Fibroblast of peridontal ligament (primary cell): ENCODE data around the gene EGFR.

Source experiments
- DNase-seq: peaks from one replicate; pipeline ENCODE4 v3.0.0-alpha.2; 2010; ENCODE audit errors: extremely low read depth

EGFR gene

GRCh38 chr7:55207436-55208125, 188.8 kb downstream of the EGFR start:
- no peak for DNase-seq

- no peak for DNase-seq
Observed at GRCh38 chr7:55209366-55209765, 190.5 kb downstream of the EGFR start.

- DNase-seq = no peak
Observed at GRCh38 chr7:55210176-55210575, 191.4 kb downstream of the EGFR start.

- DNase-seq = peak; percentile 54
Observed at GRCh38 chr7:55210716-55211115, 191.9 kb downstream of the EGFR start.

GRCh38 chr7:55211726-55212125, 192.9 kb downstream of the EGFR start:
- no peak for DNase-seq

GRCh38 chr7:55212176-55212575, 193.4 kb downstream of the EGFR start:
- DNase-seq = no peak

GRCh38 chr7:55212838-55213237, 194.0 kb downstream of the EGFR start:
- no peak for DNase-seq

GRCh38 chr7:55214707-55215106, 195.9 kb downstream of the EGFR start:
- DNase-seq = peak; percentile 33

- no peak for DNase-seq
Observed at GRCh38 chr7:55223023-55223422, 204.2 kb downstream of the EGFR start.

- DNase-seq = no peak
Observed at GRCh38 chr7:55224111-55224510, 205.3 kb downstream of the EGFR start.

- DNase-seq = no peak
Observed at GRCh38 chr7:55224810-55225209, 206.0 kb downstream of the EGFR start.

- no peak for DNase-seq
Observed at GRCh38 chr7:55230014-55230413, 211.2 kb downstream of the EGFR start.

- no peak for DNase-seq
Observed at GRCh38 chr7:55231736-55232280, 213.0 kb downstream of the EGFR start.

GRCh38 chr7:55233001-55233400, 214.2 kb downstream of the EGFR start:
- no peak for DNase-seq

GRCh38 chr7:55234408-55234807, 215.6 kb downstream of the EGFR start:
- no peak for DNase-seq

- no peak for DNase-seq
Observed at GRCh38 chr7:55235115-55235514, 216.3 kb downstream of the EGFR start.

- DNase-seq = no peak
Observed at GRCh38 chr7:55235801-55236200, 217.0 kb downstream of the EGFR start.

GRCh38 chr7:55236476-55236875, 217.7 kb downstream of the EGFR start:
- no peak for DNase-seq

- DNase-seq = no peak
Observed at GRCh38 chr7:55237156-55237893, 218.5 kb downstream of the EGFR start.

GRCh38 chr7:55239406-55239805, 220.6 kb downstream of the EGFR start:
- no peak for DNase-seq

- DNase-seq = no peak
Observed at GRCh38 chr7:55240418-55241142, 221.8 kb downstream of the EGFR start.

GRCh38 chr7:55241958-55242357, 223.1 kb downstream of the EGFR start:
- DNase-seq = no peak
